ENCODE results near the gene ZNF180. TPM values are rescaled to one million over a fixed set of nuclear protein-coding genes. Genes with fewer than 3 reads are reported as not detected.

ZNF180 gene
- total and polyA plus RNA-seq, 10 donors = 4.1 to 25.0 (median 10.6) TPM

- intact Hi-C loops (cut with DNase I; ENCODE audit: low total_unique reads) = no loop called here
- no peak for DNase-seq
- Histone ChIP-seq H3K4me3 (no peak overlapping the region), H3K27ac (no peak overlapping the region), H3K4me1 (no peaks in the 10 kb centered on the region), H3K27me3 (replicated peaks in 1 of 7) (no peaks in the 10 kb centered on the region), H3K9me3 (peaks cover 10 to 100% (median 100%) of the 10 kb centered on the region in 8 donors), H3K36me3 (peaks cover 0 to 95% (median 51%) of the 10 kb centered on the region in 6 donors)
- 95 to 99% (median 96%) methylated on average over 2 of the region's 2 CpGs for WGBS, 5 donors
- TF ChIP-seq POLR2A (IDR thresholded peaks at IDR 0.05) = no peak
- no peak for TF ChIP-seq POLR2AphosphoS5 (IDR thresholded peaks at IDR 0.05)
- TF ChIP-seq CTCF (IDR thresholded peaks at IDR 0.05 in 8 of 11, conservative IDR thresholded peaks at IDR 0.05 in 3 of 11) = no peak
Observed at GRCh38 chr19:44435441-44435840, 64.9 kb downstream of the ZNF180 start.

GRCh38 chr19:44430956-44431355, 69.4 kb downstream of the ZNF180 start:
- Histone ChIP-seq H3K27me3 (replicated peaks in 1 of 7) (no peaks in the 10 kb centered on the region), H3K9me3 (peaks cover 17 to 100% (median 100%) of the 10 kb centered on the region in 8 donors), H3K4me3 (no peak overlapping the region), H3K36me3 (peaks cover 5 to 77% (median 55%) of the 10 kb centered on the region in 6 donors), H3K4me1 (no peaks in the 10 kb centered on the region), H3K27ac (no peak overlapping the region)
- TF ChIP-seq CTCF (IDR thresholded peaks at IDR 0.05 in 8 of 11, conservative IDR thresholded peaks at IDR 0.05 in 3 of 11) (no peak), POLR2AphosphoS5 (IDR thresholded peaks at IDR 0.05) (no peak), POLR2A (IDR thresholded peaks at IDR 0.05) (no peak)
- intact Hi-C loops (cut with DNase I; ENCODE audit: low total_unique reads) = no loop called here
- WGBS, 5 donors = 58 to 89% (median 82%) methylated on average over 1 of the region's 1 CpG
- DNase-seq = no peak

Other genes with a start within 250 kb of the ZNF180 start
- 1 to 10 TPM in 6 of 7 donors, under 1 TPM in 1; 0.75 to 2.3 (median 1.4) TPM for gene ZNF233, start 240.6 kb downstream of the ZNF180 start, total RNA-seq
- under 1 TPM; 0.15 to 0.49 (median 0.42) TPM for gene ZNF233, start 240.6 kb downstream of the ZNF180 start, polyA plus RNA-seq
- gene ZNF235, start 195.5 kb downstream of the ZNF180 start, total RNA-seq = 10 to 100 TPM in 4 of 7 donors, 1 to 10 TPM in 3; 8.7 to 14.6 (median 11.6) TPM
- 1 to 10 TPM; 2.4 to 4.7 (median 2.7) TPM for gene ZNF235, start 195.5 kb downstream of the ZNF180 start, polyA plus RNA-seq
- gene ZNF112, start 143.8 kb downstream of the ZNF180 start, total RNA-seq = 1 to 10 TPM; 2.7 to 4.7 (median 3.8) TPM
- 1 to 10 TPM in 2 of 3 donors, under 1 TPM in 1; 0.62 to 1.3 (median 1.0) TPM for gene ZNF112, start 143.8 kb downstream of the ZNF180 start, polyA plus RNA-seq
- 1 to 10 TPM; 1.0 to 4.2 (median 3.2) TPM for gene ZNF285, start 98.9 kb downstream of the ZNF180 start, total RNA-seq
- 1 to 10 TPM; 1.4 to 2.9 (median 2.2) TPM for gene ZNF285, start 98.9 kb downstream of the ZNF180 start, polyA plus RNA-seq
- gene ZNF229, start 52.0 kb downstream of the ZNF180 start, total RNA-seq = 1 to 10 TPM; 1.9 to 7.6 (median 5.6) TPM
- 1 to 10 TPM in 2 of 3 donors, under 1 TPM in 1; 0.83 to 1.5 (median 1.2) TPM for gene ZNF229, start 52.0 kb downstream of the ZNF180 start, polyA plus RNA-seq
- not detected for gene CEACAM20, start 29.2 kb upstream of the ZNF180 start, total RNA-seq
- gene CEACAM20, start 29.2 kb upstream of the ZNF180 start, polyA plus RNA-seq = not detected
- gene IGSF23, start 113.0 kb upstream of the ZNF180 start, total RNA-seq = not detected
- gene IGSF23, start 113.0 kb upstream of the ZNF180 start, polyA plus RNA-seq = not detected
- gene PVR, start 143.4 kb upstream of the ZNF180 start, total RNA-seq = 10 to 100 TPM; 10.2 to 18.4 (median 15.9) TPM
- gene PVR, start 143.4 kb upstream of the ZNF180 start, polyA plus RNA-seq = 1 to 10 TPM; 2.0 to 6.1 (median 3.5) TPM
- 1 to 10 TPM; 2.3 to 6.8 (median 4.3) TPM for gene CEACAM19, start 171.0 kb upstream of the ZNF180 start, total RNA-seq
- gene CEACAM19, start 171.0 kb upstream of the ZNF180 start, polyA plus RNA-seq = 1 to 10 TPM; 1.0 to 3.9 (median 3.5) TPM
- gene CEACAM16, start 198.6 kb upstream of the ZNF180 start, total RNA-seq = not detected
- gene CEACAM16, start 198.6 kb upstream of the ZNF180 start, polyA plus RNA-seq = not detected
- 100 to 1,000 TPM in 4 of 7 donors, 10 to 100 TPM in 3; 64.3 to 229 (median 145) TPM for gene BCL3, start 248.2 kb upstream of the ZNF180 start, total RNA-seq
- 10 to 100 TPM; 26.5 to 56.7 (median 37.7) TPM for gene BCL3, start 248.2 kb upstream of the ZNF180 start, polyA plus RNA-seq

All from spleen (tissue), 11 donors.